ENCODE results near the gene C19orf44.

DNA sequence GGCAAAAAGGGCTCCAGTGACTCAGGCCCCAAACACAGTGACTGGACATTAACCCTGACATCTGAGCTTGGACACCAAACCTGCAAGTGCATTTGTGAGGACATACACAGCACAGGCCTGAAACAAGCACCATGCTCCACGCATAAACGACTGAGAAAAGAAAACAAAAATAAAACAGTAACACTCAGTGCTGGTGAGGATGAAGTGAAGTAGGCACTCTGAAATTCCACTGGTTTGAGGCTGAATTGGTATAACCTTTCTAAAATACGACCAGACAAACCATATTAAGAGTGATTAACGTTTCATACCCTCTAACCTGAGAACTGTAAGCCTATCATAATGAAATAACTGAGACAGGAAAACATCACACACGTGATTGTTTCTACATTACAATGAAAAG is 70.5 kb downstream of the C19orf44 start:
- TF ChIP-seq, protein P1, sequence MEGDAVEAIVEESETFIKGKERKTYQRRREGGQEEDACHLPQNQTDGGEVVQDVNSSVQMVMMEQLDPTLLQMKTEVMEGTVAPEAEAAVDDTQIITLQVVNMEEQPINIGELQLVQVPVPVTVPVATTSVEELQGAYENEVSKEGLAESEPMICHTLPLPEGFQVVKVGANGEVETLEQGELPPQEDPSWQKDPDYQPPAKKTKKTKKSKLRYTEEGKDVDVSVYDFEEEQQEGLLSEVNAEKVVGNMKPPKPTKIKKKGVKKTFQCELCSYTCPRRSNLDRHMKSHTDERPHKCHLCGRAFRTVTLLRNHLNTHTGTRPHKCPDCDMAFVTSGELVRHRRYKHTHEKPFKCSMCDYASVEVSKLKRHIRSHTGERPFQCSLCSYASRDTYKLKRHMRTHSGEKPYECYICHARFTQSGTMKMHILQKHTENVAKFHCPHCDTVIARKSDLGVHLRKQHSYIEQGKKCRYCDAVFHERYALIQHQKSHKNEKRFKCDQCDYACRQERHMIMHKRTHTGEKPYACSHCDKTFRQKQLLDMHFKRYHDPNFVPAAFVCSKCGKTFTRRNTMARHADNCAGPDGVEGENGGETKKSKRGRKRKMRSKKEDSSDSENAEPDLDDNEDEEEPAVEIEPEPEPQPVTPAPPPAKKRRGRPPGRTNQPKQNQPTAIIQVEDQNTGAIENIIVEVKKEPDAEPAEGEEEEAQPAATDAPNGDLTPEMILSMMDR (IDR thresholded peaks at IDR 0.05), result no peak
- TF ChIP-seq POLR2A (IDR thresholded peaks at IDR 0.05), result no peak
